Esophagus muscularis mucosa (tissue), 4 donors: ENCODE measurements around the gene ZNF423. TPM values are rescaled to one million over a fixed set of nuclear protein-coding genes. Genes with fewer than 3 reads are reported as not detected.

Experiments
- DNase-seq: peaks from one replicate; pipeline ENCODE4 v3.0.0-alpha.2; 2017; ENCODE audit errors: extremely low spot score
- H3K27ac ChIP-seq, 4 donors: fragments of 200-600 bp; sonication (generic); replicated peaks in 1 of 4; 1 replicate in 3 of 4; 2 replicates in 1 of 4; pipeline ENCODE4 v1.5.1; 2016 to 2019; ENCODE audit warnings: mild to moderate bottlenecking in 1 of 4
- H3K27me3 ChIP-seq, 4 donors: fragments of 200-600 bp; sonication (generic); one replicate each; pipeline versions ENCODE4 v1.5.1 to v1.6.0; 2016 to 2019
- H3K36me3 ChIP-seq, 4 donors: fragments of 200-600 bp; sonication (generic); one replicate each; pipeline ENCODE4 v1.5.1; 2016 to 2019
- H3K4me1 ChIP-seq, 4 donors: fragments of 200-600 bp; sonication (generic); one replicate each; pipeline ENCODE4 v1.5.1; 2016 to 2019
- H3K4me3 ChIP-seq, 4 donors: fragments of 200-600 bp; sonication (generic); 1 replicate in 2 of 4; 2 replicates in 2 of 4; pipeline ENCODE4 v1.5.1; 2016 to 2019; ENCODE audit warnings: mild to moderate bottlenecking in 4 of 4, moderate library complexity in 1 of 4
- H3K9me3 ChIP-seq, 4 donors: fragments of 200-600 bp; sonication (generic); 1 replicate in 3 of 4; 2 replicates in 1 of 4; pipeline ENCODE4 v1.5.1; 2016 to 2019
- CTCF ChIP-seq, 3 experiments: fragments of 200-600 bp in 2 of 3; fragments of 450-650 bp in 1 of 3; sonication (generic) in 2 of 3; IDR thresholded peaks; one replicate each; pipeline ENCODE4 v1.5.1; 2017 to 2019; ENCODE audit warnings: antibody characterized with exemption in 3 of 3, mild to moderate bottlenecking in 2 of 3, moderate library complexity in 1 of 3
- EP300 ChIP-seq: sonication (generic); formaldehyde crosslinking; IDR thresholded peaks from one replicate; pipeline ENCODE4 v1.6.1; 2017; ENCODE audit warnings: antibody characterized with exemption
- POLR2A ChIP-seq: fragments of 450-650 bp; IDR thresholded peaks from one replicate; pipeline ENCODE4 v1.6.1; 2017; ENCODE audit warnings: antibody characterized with exemption, moderate library complexity, mild to moderate bottlenecking, low read depth
- POLR2AphosphoS5 ChIP-seq, 2 donors: sonication (generic); formaldehyde crosslinking; IDR thresholded peaks; one replicate each; pipeline ENCODE4 v1.6.1; 2017; ENCODE audit warnings: antibody characterized with exemption in 2 of 2
- WGBS: methylation state at CpG from one replicate; pipeline ENCODE4 v1.1.5; 2018; 5-methylcytosine and 5-hydroxymethylcytosine counted together
- intact Hi-C: fragments of 100-400 bp; cut with DNase I; formaldehyde crosslinking; loops from one replicate; pipeline ENCODE4 v1.15.1; 2023
- total RNA-seq, 4 donors: library from RNA; depleted of rRNA; stranded (reverse); fragments of >200 nt; gene quantifications; one replicate each; pipeline versions ENCODE4 v1.1.0 to v1.2.1, GENCODE V29; 2016

The ZNF423 gene
- total RNA-seq, 4 donors from 2014 or later, result 8.7 to 22.5 (median 10.3) TPM

GRCh38 chr16:49504023-49504364, 351.9 kb downstream of the ZNF423 start:
- Histone ChIP-seq H3K4me3 (no peak overlapping the region), H3K27me3 (no peaks in the 10 kb centered on the region), H3K27ac (no peak overlapping the region), H3K4me1 (no peaks in the 10 kb centered on the region), H3K9me3 (no peaks in the 10 kb centered on the region), H3K36me3 (no peaks in the 10 kb centered on the region)
- no peak for TF ChIP-seq POLR2AphosphoS5 (IDR thresholded peaks at IDR 0.05)
- no peak for TF ChIP-seq POLR2A
- no peak for TF ChIP-seq EP300
- TF ChIP-seq CTCF (IDR thresholded peaks at IDR 0.05), result no peak
- intact Hi-C loops, result no loop called here
- 75% methylated on average over 2 of the region's 2 CpGs for WGBS
- DNase-seq, result no peak

- H3K4me1 ChIP-seq, result no peaks in the 10 kb centered on the region
- H3K36me3 ChIP-seq, result no peaks in the 10 kb centered on the region
- intact Hi-C loops, result no loop called here
- no peak for TF ChIP-seq EP300
- TF ChIP-seq CTCF (IDR thresholded peaks at IDR 0.05), result no peak
- TF ChIP-seq POLR2A, result no peak
- no peak for TF ChIP-seq POLR2AphosphoS5 (IDR thresholded peaks at IDR 0.05)
- 72% methylated on average over 16 of the region's 17 CpGs for WGBS
- H3K4me3 ChIP-seq, result no peak overlapping the region
- H3K27ac ChIP-seq, result no peak overlapping the region
- DNase-seq, result no peak
- H3K27me3 ChIP-seq, result no peaks in the 10 kb centered on the region
- H3K9me3 ChIP-seq, result no peaks in the 10 kb centered on the region
Measured at GRCh38 chr16:49503256-49504022, 352.5 kb downstream of the ZNF423 start.

GRCh38 chr16:49502136-49502881, 353.6 kb downstream of the ZNF423 start:
- no peaks in the 10 kb centered on the region for H3K36me3 ChIP-seq
- no peak overlapping the region for H3K27ac ChIP-seq
- DNase-seq, result no peak
- H3K27me3 ChIP-seq, result no peaks in the 10 kb centered on the region
- intact Hi-C loops, result no loop called here
- TF ChIP-seq POLR2AphosphoS5 (IDR thresholded peaks at IDR 0.05), result no peak
- no peak for TF ChIP-seq CTCF (IDR thresholded peaks at IDR 0.05)
- TF ChIP-seq EP300, result no peak
- no peak for TF ChIP-seq POLR2A
- 95% methylated on average over 12 of the region's 13 CpGs for WGBS
- H3K9me3 ChIP-seq, result no peaks in the 10 kb centered on the region
- no peak overlapping the region for H3K4me3 ChIP-seq
- no peaks in the 10 kb centered on the region for H3K4me1 ChIP-seq

- 90% methylated on average over 5 of the region's 7 CpGs for WGBS
- TF ChIP-seq EP300, result no peak
- no peak for TF ChIP-seq POLR2AphosphoS5 (IDR thresholded peaks at IDR 0.05)
- TF ChIP-seq POLR2A, result no peak
- TF ChIP-seq CTCF (IDR thresholded peaks at IDR 0.05), result no peak
Measured at GRCh38 chr16:49499869-49500610, 355.9 kb downstream of the ZNF423 start.

More at GRCh38 chr16:49499869-49500610, 355.9 kb downstream of the ZNF423 start:
- H3K27me3 ChIP-seq, result no peaks in the 10 kb centered on the region
- H3K27ac ChIP-seq, result no peak overlapping the region
- H3K4me1 ChIP-seq, result peaks cover 0 to 7% (median 2%) of the 10 kb centered on the region in 4 donors
- H3K9me3 ChIP-seq, result no peaks in the 10 kb centered on the region
- intact Hi-C loops, result no loop called here
- no peak overlapping the region for H3K4me3 ChIP-seq
- H3K36me3 ChIP-seq, result no peaks in the 10 kb centered on the region
- no peak for DNase-seq
